MV-4-11 (cell line): ENCODE measurements around the gene RBMS2.
A peak's percentile ranks its signal among the peaks of the same experiment; 100 is the strongest.

Experiments used
- DNase-seq: peaks from one replicate; lab custom pipeline; 2025; lab: John Stamatoyannopoulos, UW

The RBMS2 gene

DNA sequence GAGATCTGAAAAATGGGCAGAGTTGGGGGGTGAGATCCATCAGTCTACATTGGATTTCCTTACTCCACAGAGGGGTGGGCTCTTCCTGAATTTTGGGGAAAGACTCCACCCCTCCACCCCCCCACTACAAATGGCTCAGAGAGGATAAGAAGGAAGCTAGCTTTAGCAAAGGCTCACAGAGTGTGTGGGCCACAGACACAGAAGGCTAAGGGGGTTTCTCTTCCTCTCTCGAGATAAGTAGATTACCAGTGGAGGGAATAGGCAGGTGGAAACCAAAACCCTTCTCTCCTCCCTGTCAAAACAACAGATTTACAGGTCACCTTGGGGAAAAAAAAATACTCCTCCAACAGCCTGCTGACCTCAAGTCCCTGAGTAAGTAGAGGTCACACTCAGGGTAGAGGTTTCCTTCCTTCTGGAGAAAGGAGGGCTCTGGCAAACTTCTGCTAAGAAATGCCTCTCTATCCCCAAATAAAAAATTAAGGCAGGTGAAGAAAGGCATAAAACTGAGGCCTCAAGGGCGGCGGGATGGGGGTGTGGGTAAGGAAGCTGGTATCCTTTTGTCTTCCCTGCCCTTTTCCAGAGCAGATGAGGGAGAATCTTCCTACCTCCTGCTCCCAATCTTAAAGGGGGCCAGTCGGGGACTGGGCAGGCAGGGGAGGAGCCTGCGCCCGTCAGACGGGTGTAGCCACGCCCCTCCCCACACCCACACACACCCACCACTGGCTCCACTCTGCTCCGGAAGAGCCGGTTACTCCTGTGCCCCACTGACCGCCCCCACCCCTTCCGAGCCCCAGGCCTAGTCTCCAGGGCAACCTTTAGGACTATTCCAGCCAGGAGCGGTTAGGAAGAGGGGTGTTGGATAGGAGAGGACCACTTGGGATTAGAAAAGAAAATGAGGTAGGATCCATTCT lies 110.4 kb downstream of the RBMS2 start:
- DNase-seq, result peak; percentile 54

DNA sequence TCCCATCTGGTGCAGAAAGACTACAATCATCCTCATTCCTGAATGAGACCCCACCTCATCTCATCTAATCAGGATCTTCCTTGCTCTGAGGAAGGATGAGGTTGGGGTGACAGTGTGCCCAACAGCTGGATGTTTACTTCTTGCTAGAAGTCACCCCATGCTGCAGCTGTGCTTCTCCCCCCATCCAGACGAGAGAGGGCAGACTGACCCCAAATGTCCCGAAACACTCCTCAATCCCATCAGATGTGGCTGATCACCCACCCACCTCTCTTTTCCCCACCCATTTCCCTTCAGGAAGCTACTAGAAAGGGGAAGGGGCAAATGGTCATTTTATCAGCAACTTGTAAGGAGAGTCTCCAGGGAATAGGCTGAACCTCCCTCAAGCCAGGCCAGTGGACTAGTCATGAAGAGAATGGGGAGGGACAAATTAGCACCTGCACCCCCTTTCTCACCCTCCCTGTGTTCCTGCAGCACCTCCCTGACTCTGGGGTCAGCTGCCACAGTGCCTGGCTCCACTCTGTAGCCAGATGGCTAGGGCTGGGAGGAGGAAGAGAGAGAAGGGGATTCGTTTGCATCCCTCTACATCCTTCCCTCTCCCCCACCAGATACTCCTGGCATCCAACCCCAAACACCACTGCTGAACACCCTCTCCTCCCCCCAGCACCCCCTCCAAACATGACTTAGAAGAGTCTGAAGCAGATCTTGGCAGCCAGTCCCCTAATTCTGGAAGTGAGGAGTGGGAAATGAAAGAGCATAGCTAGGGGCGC lies 111.3 kb downstream of the RBMS2 start:
- no peak for DNase-seq

DNA sequence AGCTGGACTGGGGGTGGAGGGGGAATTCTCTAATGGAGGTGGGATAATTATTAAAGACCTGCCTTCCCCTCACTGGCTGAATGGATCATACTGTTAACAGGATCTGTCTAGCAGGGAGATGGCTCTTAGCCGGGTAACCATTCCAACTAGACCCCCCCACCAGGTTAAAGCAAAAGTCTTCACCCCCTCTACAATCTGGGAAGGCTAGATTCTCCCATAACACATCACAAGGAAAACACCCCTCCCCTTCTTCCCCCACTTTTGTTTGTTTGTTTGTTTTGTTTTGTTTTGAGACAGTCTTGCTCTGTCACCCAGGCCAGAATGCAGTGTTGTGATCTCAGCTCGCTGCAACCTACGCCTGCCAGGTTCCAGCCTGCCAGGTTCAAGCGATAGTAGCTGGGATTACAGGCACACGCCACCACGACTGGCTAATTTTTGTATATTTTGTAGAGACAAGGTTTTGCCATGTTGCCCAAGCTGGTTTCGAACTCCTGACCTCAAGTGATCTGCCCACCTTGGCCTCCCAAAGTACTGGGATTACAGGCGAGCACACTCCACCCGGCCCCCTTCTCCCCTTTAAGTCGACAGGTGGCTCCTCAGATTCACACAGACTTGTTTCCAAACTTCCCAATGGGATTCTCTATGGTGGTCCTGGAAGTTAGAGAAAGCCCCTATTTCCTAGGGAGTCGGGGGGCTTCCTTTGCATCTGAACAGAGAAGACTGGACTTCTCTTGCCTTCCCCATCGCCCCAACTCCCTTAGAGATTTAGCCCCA lies 112.0 kb downstream of the RBMS2 start:
- DNase-seq, result no peak

DNA sequence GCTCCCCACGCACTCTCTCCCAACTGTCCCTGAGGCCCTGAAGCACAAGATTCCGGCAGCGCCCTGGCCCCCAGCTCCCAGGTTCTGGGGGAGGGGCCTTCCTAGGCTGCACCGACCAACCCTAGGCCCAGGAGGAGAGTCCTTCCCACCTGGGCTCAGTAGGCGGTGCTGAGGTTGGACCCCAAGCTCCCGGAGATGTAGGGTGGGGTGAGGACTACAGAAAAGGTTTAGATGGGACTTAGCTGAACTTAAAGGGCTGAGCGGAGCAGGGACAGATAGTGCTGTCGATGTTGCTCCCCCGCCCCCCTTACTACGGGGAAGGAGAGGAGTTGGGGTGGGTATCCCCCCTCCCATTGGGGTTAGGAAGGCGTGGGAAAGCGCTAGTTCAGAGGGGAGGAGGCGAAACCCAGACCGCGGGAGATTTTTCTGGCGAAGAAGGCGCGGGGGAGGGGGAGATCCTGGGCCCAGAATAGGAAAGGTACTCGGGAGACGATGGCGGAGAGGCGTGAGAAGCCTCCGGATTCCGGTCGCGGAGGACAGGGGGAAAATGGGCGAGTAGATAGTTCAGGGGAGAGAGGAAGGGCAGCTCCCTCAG lies 112.7 kb downstream of the RBMS2 start:
- DNase-seq, result no peak

DNA sequence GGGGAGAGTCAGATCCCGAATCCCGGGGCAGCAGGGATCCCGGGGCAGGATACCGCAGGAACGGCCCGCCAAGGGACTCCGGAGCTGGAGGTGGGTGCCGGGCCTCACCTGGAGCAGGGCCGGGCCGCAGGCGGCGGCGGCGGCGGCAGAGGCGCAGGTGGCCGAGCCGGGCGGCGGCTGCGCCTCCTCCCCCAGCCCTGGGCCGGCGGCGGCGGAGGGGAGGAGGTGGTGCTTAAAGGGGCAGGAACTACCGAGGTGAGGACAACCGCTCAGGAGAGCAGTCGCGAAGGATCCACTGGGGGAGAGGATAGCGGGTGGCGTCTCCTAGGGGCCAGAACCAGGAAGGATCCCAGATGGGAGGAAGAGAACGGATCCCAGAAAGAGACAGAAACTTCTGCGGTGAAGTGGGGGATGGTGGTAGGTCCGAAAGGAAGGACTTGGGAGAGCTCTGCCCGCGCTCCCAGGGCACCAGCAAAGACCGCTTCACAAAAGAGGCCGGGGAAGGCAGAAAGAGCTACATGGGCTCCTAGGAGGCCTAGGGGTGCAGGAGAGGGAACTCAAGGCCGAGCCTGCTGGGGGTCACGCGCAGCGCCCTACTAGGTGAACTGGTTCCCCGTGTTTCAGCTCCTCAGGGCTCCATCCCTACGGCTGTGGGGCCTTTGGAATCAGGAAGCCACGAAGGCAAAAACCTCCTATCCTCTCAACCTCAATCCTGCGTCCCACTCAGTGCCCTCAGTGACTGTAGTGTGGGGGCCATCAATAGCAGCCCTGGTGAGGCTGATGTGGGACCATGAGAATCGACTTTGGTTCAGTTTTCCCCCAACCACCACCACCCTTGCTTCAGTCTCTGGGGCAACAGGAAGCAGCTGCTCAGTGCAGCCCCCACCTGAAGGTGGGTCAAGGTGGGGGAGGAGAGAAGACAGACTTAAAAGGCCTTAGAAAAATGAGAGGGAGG lies 113.5 kb downstream of the RBMS2 start:
- DNase-seq, result peak; percentile 36

DNA sequence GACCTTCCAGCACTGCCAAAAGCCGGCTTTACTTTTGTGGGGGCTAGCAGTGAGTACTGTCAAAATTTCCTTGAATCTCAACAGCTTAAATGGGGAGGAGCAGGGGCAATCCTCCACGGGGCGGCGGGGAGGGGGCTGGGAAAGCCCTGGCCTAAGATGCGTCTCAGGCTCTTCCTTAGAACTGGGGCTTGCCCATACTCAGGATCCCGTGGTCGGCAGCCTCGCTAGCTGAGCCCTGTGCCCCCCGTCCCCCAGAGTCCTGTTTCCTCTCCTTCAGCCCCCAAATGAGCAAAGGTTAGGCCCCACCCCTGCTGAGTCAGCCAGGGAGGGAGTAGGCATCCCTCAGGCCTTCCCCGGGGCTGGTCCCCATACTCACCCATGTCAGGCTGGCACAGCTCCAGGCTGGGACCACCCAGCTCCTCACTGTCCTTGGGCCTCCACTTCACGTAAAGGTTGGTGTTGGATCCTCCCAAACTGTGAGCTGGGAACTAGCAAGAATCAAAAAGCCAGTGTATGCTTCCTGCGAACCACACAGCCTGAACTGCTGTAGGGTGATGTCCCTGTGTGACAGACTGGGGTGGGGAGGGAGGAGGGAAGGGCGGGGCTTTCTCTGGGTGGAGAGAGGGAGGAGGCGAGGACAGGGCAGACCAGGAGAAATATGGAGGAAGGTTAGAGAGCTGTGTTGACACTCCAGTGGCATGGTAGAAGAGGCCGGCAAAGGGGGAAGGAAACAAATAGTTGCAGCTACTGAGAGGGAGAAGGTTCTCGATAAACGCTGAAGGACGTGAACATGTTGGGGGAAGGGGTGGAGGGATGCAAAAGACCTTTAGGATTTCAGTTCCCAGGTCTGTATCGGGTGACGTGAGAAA lies 114.4 kb downstream of the RBMS2 start:
- peak; percentile 81 for DNase-seq

DNA sequence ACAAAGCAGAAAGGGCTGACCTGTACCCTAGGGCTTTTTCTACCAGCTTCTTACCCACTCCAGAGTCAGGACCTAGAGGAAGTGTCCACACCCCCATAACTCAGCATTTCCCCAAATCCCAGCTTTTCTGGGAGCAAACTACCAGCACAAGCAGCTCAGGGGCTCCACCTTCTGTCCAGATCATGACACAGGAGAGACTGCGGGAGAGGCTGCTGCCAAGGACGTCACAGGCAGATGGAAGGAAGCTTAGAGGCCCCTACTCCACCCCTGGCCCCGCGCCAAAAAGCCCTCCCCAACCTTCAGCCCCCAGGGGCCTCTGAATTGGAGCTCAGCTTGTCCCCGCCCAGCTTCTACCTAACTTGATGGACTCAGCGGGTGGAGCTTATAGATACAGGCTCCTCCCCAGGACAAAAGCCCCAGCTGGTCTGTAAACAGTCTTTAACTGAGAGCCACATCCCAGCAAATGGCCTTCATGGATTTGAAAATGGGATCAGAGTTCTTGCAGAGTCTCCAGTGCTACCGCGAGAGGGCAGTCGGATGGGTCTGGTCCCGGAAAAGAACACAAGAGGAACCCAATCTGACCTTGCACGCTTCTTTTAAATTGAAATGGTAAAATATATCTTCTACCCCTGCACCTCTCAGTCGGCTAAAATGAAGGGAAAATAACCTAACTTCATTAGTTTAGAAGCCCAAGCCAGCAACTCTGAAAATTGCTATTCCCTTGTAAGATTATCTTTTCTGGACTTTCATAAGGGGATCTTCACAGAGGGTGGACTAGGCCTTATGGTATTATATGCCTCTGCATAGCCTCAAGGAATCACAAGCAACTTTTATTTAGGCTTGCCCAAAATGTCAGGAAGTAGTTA lies 115.3 kb downstream of the RBMS2 start:
- DNase-seq, result peak; percentile 99

DNA sequence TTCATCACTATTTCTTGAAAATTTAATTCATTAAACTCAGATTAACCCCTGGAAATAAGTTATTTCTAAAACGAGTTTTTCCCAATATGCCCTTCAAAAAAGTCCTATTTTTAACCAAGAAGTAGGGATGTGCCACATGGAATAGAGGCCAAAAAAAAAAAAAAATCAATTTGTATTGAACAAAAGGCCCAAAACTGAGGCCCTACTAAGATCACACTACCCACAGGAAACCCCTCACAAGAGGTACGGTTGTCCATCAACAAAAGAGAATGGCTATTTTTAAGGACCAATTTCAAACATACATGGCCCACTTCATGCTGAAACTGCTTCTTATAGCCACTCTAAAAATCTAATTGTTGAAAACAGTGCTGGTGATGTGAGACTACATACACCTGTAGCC lies 116.0 kb downstream of the RBMS2 start:
- no peak for DNase-seq

DNA sequence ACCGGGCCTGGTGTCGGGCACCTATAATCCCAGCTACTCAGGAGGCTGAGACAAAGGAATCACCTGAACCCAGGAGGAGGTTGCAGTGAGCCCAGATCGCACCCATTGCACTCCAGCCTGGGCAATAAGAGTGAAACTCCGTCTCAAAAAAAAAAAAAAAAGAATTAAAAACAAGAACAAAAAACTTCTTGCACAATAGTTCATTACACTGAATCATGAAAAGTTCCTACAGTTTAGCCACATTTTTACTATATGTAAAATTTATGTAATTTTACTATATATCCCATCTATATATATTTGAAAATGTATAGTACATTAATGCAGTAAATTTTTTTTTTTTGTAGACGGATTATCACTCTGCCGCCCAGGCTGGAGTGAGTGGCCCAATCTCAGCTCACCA lies 119.6 kb downstream of the RBMS2 start:
- no peak for DNase-seq

DNA sequence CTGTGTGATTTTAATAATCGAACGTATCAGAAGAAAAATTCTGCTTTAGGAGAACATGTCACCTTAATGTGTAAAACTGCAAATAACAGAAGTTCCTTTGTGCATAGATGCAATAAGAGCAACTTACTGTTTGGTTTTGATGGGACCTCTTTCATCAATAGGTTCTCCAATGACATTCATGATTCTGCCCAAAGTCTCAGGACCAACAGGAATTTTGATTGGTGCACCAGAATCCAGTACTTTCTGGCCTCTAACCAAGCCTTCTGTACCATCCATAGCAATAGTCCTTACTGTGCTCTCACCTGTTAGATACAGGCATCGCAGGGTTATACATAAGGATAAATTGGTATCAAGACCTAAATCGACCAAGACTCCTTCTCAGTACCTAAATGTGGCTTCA lies 123.0 kb downstream of the RBMS2 start:
- no peak for DNase-seq

DNA sequence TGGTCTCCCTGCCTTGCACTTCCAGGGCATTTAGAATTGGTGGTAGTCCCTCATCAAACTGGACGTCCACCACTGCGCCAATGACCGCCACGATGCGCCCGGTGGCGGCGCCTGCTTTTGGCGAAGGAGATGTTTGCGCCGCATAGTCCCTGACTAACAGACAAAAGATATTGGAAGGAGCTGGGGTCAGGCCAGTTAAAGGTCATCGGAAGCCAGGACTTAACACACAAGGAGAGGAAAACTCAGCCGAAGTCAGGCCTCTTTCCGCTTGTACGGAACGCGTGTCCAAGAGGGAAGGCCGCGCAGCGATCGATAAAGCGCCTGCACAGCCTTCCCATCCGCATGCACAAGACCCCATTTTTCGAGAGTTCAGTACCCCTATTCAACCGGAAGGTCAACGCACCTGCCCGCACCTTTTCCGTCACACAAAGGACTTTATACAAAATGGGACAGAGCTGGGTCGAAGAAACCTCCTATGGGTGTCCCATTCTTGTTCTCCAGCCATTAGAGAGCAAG lies 123.6 kb downstream of the RBMS2 start:
- DNase-seq, result no peak
